ENCODE data around the gene HOXD12. TPM values are rescaled to one million over a fixed set of nuclear protein-coding genes. Genes with fewer than 3 reads are reported as not detected.

HOXD12 gene
- total RNA-seq, 1 donor from 2014 or later, result not detected

GRCh38 chr2:176081376-176081836, 18.2 kb upstream of the HOXD12 start:
- no peak for DNase-seq

GRCh38 chr2:176081837-176082524, 17.6 kb upstream of the HOXD12 start:
- no peak for DNase-seq

- no peak for DNase-seq
These were observed 17.1 kb upstream of the HOXD12 start for GRCh38 chr2:176082525-176082823.

- DNase-seq, result no peak
These were observed 16.5 kb upstream of the HOXD12 start for GRCh38 chr2:176082824-176083751.

GRCh38 chr2:176083796-176084261, 15.8 kb upstream of the HOXD12 start, which contains the start of gene EVX2:
Gene EVX2 (minus strand): TSS chr2:176083962. CDS start chr2:176083776, 186 bp downstream.
- no peak for DNase-seq

GRCh38 chr2:176084611-176085119, 14.9 kb upstream of the HOXD12 start:
- DNase-seq, result no peak

- no peak for DNase-seq
These were observed 14.3 kb upstream of the HOXD12 start for GRCh38 chr2:176085120-176085788.

GRCh38 chr2:176085861-176086771, 13.5 kb upstream of the HOXD12 start:
- no peak for DNase-seq

- DNase-seq, result no peak
These were observed 12.1 kb upstream of the HOXD12 start for GRCh38 chr2:176087330-176088047.

GRCh38 chr2:176088048-176088936, 11.3 kb upstream of the HOXD12 start:
- no peak for DNase-seq

- no peak for DNase-seq
These were observed 10.4 kb upstream of the HOXD12 start for GRCh38 chr2:176088937-176089842.

GRCh38 chr2:176089843-176090395, 9.7 kb upstream of the HOXD12 start:
- no peak for DNase-seq

GRCh38 chr2:176090862-176091261, 8.7 kb upstream of the HOXD12 start:
- no peak for DNase-seq

GRCh38 chr2:176091329-176092258, 8.0 kb upstream of the HOXD12 start:
- no peak for DNase-seq

GRCh38 chr2:176092270-176093144, 7.1 kb upstream of the HOXD12 start, which contains the start of gene HOXD13:
Gene HOXD13 (plus strand): TSS chr2:176092721. CDS start chr2:176092891, 170 bp downstream.
- DNase-seq, result no peak

Data from occipital lobe (tissue), 2 donors.